Testis (tissue), 2 donors: ENCODE data around the gene STRIT1.

ENCODE experiments used
- POLR2A ChIP-seq: fragments of 450-650 bp; IDR thresholded peaks from one replicate; pipeline ENCODE4 v1.6.1; 2017; ENCODE audit warnings: antibody characterized with exemption, mild to moderate bottlenecking, moderate library complexity
- TF ChIP-seq, protein P1 (sequence below), 3 experiments: fragments of 450-650 bp in 2 of 3; fragments of 200-600 bp in 1 of 3; sonication (generic) in 1 of 3; IDR thresholded peaks; one replicate each; pipeline ENCODE4 v1.5.1; 2016 to 2019; ENCODE audit warnings: antibody characterized with exemption in 3 of 3, mild to moderate bottlenecking in 2 of 3, moderate library complexity in 1 of 3

DNA sequence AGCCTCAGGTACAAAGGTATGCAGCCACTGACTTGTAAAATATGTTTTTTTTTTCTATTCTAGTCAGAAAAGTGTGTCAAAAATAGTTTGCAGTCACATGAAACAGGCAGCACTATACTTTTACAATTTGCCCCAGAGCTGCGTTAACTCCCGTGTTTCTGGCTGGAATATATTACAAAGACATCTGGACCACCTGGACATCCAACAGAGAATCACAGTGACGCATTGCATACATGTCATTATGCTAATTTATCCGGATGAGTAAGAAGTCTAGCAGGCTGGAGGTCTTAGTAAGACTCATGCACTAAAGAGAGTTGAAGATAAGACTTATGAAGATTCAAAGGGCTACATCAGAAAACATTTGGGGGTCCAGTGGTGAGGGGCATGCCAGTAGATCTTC lies 39.2 kb upstream of the STRIT1 start:
- TF ChIP-seq, protein P1, sequence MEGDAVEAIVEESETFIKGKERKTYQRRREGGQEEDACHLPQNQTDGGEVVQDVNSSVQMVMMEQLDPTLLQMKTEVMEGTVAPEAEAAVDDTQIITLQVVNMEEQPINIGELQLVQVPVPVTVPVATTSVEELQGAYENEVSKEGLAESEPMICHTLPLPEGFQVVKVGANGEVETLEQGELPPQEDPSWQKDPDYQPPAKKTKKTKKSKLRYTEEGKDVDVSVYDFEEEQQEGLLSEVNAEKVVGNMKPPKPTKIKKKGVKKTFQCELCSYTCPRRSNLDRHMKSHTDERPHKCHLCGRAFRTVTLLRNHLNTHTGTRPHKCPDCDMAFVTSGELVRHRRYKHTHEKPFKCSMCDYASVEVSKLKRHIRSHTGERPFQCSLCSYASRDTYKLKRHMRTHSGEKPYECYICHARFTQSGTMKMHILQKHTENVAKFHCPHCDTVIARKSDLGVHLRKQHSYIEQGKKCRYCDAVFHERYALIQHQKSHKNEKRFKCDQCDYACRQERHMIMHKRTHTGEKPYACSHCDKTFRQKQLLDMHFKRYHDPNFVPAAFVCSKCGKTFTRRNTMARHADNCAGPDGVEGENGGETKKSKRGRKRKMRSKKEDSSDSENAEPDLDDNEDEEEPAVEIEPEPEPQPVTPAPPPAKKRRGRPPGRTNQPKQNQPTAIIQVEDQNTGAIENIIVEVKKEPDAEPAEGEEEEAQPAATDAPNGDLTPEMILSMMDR (IDR thresholded peaks at IDR 0.05): no peak
- TF ChIP-seq POLR2A: no peak
